RWPE2 (cell line): ENCODE data around the gene CAPG.
A peak's percentile ranks its signal among the peaks of the same experiment; 100 is the strongest.

Experiments
- ATAC-seq: fragments of 200-7000 bp; cut with Tn5 transposase; 3 replicates; pipeline ENCODE4 v1.9.1; 2021; ENCODE audit warnings: low read depth
- DNase-seq: peaks from one replicate; pipeline ENCODE4 v3.0.0-alpha.2; 2020; ENCODE audit warnings: low spot score
- H3K27ac ChIP-seq: fragments of 450-650 bp; 2 replicates; pipeline ENCODE4 v1.5.1; 2017; ENCODE audit warnings: mild to moderate bottlenecking; ENCODE audit not compliant: poor library complexity, severe bottlenecking
- H3K27me3 ChIP-seq: fragments of 250-450 bp; sonication (Bioruptor Pico); 2 replicates; pipeline ENCODE4 v1.5.1; 2021; ENCODE audit warnings: mild to moderate bottlenecking, moderate library complexity; ENCODE audit not compliant: insufficient read depth, poor library complexity, severe bottlenecking
- H3K36me3 ChIP-seq: fragments of 250-450 bp; sonication (Bioruptor Pico); 2 replicates; pipeline ENCODE4 v1.5.1; 2020; ENCODE audit warnings: low read depth, mild to moderate bottlenecking, moderate library complexity
- H3K4me1 ChIP-seq: fragments of 250-450 bp; sonication (Bioruptor Pico); 2 replicates; pipeline ENCODE4 v1.5.1; 2021; ENCODE audit warnings: mild to moderate bottlenecking, moderate library complexity; ENCODE audit not compliant: insufficient read depth, poor library complexity, severe bottlenecking
- H3K4me3 ChIP-seq: fragments of 250-450 bp; sonication (Bioruptor Pico); 2 replicates; pipeline ENCODE4 v1.5.1; 2021; ENCODE audit warnings: mild to moderate bottlenecking, moderate library complexity; ENCODE audit not compliant: severe bottlenecking
- H3K9me3 ChIP-seq: fragments of 250-450 bp; sonication (Bioruptor Pico); 2 replicates; pipeline ENCODE4 v1.5.1; 2021; ENCODE audit warnings: mild to moderate bottlenecking, moderate library complexity; ENCODE audit not compliant: severe bottlenecking
- TF ChIP-seq, protein P1 (sequence below): fragments of 450-650 bp; IDR thresholded peaks from one replicate; pipeline ENCODE4 v1.5.1; 2017; ENCODE audit warnings: mild to moderate bottlenecking, moderate library complexity; ENCODE audit not compliant: poor library complexity, severe bottlenecking

The CAPG gene

DNA sequence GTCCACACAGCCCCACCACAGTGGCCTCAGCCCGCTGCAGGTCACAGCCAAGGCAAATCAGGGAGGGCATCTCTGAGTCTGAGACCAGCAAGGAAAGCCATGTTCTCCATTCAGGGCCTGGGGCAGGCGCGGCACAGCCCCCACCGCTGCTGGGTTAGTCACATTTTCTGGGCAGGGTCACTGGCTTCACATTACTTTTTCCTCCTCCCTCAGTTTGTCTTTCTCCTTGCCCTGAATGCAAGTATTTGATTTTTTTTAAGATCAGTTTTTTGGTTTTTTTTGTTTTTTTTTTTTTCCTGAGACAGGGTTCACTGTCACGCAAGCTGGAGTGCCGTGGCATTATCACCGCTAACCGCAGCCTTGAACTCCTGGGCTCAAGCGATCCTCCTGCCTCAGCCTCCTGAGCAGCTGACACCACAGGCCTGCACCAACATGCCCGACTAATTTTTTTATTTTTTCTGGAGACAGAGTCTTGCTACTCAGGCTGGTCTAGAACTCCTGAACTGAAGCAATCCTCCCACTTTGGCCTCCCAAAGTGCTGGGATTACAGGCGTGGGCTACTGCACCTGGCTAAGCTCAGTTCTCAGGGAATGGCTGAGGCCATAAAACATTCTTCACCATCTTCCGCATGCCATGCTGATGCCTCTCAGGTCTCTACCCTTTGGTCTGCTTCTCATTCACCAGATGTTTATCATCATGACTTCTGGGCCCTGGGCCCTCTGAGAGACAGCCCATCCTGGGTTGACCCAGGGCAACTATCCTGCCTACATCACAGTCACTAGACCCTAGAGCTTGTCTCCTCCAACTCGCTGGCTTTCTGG is 628 bp upstream of the CAPG start:
- no peak for DNase-seq
- Histone ChIP-seq H3K9me3 (no peaks in the 10 kb centered on the region), H3K27me3 (no peaks in the 10 kb centered on the region), H3K4me3 (no peak overlapping the region), H3K36me3 (peaks cover 19% of the 10 kb centered on the region; the same call in 1 of the 2 replicates), H3K27ac (peak overlapping the region; percentile 80), H3K4me1 (peaks cover 19% of the 10 kb centered on the region)
- TF ChIP-seq, protein P1, sequence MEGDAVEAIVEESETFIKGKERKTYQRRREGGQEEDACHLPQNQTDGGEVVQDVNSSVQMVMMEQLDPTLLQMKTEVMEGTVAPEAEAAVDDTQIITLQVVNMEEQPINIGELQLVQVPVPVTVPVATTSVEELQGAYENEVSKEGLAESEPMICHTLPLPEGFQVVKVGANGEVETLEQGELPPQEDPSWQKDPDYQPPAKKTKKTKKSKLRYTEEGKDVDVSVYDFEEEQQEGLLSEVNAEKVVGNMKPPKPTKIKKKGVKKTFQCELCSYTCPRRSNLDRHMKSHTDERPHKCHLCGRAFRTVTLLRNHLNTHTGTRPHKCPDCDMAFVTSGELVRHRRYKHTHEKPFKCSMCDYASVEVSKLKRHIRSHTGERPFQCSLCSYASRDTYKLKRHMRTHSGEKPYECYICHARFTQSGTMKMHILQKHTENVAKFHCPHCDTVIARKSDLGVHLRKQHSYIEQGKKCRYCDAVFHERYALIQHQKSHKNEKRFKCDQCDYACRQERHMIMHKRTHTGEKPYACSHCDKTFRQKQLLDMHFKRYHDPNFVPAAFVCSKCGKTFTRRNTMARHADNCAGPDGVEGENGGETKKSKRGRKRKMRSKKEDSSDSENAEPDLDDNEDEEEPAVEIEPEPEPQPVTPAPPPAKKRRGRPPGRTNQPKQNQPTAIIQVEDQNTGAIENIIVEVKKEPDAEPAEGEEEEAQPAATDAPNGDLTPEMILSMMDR: no peak
- peak; percentile 60 for ATAC-seq

DNA sequence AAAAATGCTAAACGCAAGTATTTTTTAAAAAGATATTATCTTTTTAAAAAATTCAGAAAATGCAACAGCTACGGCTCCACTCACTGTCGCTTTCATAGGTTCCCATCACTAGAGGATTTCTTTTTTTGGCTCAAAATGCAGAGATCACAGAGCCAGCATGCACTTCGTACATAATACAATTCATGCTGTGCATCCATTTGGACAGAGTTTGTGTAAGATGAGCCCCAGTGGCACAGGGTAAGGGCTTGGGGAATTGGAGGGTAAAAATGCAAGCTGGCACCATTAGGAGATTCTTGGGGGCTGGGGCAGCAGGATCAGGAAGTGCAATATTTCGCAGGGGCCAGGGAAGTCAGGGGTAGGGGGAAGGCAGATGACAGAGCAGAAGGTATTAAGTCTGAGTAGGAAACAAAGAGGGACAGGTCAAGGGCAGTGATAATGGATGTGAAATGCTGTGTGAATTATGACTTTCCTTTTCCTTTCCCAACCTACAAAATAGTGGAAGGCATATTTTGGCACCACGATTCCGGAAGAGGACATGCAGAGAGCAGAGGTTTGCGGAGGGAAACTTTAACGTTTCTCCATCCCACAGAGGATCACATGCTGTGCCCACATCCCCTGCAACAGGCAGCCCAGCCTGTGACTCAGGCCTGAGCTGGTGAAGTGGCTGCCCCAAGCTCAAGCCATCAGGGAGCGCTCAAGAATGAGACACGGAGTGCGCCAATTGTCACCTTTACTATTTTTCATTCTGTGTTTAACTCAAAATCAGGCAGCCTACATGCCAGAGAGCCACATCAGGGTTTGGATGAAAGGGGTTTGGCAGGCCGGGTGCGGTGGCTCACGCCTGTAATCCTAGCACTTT is 4.7 kb downstream of the CAPG start:
- TF ChIP-seq, protein P1: no peak
- no peak overlapping the region for H3K27ac ChIP-seq
- ATAC-seq (no peak), DNase-seq (no peak)
- H3K4me3 ChIP-seq: no peak overlapping the region
- peaks cover 54% of the 10 kb centered on the region for H3K36me3 ChIP-seq
- H3K4me1 ChIP-seq: peaks cover 2% of the 10 kb centered on the region
- no peaks in the 10 kb centered on the region for H3K27me3 ChIP-seq
- peaks cover 8% of the 10 kb centered on the region for H3K9me3 ChIP-seq

DNA sequence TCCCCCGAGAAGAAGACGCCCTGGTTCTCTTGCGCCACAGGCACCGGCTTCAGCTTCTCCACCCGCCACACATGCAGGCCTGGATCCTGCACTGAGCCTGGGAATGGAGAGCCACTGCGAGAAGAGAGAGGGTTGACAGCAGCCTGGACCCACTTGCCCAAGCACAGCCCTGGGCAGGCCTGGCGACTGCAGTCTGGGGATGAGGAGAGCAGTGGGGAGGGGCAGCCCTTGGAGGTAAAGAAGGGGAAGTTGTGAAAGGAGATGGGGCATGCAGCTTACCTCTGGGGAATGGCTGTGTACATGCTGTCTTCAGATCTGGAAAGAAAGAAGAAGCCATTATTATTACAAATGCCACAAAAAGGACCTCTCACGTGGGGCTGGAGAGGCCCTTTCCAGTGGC is 8.3 kb downstream of the CAPG start:
- H3K4me1 ChIP-seq: no peaks in the 10 kb centered on the region

DNA sequence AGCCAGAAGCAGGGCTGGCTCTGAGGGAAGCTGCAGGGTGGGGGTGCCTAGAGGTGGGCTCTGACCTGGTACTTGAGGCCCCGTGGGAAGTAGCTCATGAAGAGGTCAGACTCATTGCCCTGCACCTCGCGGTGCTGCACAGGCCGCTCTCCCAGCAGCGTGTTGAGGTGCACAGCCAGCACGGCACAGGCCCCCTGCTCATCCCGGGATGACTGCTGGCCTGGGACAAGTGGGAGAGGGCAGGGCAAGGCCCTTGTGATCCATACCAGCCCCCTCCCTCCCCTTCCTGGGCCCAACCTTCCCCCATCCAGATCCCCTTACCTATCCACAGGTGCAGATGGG is 8.7 kb downstream of the CAPG start:
- TF ChIP-seq, protein P1: no peak
- no peak for ATAC-seq
- H3K4me3 ChIP-seq: no peak overlapping the region
- H3K4me1 ChIP-seq: no peaks in the 10 kb centered on the region
- H3K27me3 ChIP-seq: no peaks in the 10 kb centered on the region
- H3K36me3 ChIP-seq: peaks cover 79% of the 10 kb centered on the region
- H3K9me3 ChIP-seq: peaks cover 8% of the 10 kb centered on the region
- no peak for DNase-seq
- H3K27ac ChIP-seq: no peak overlapping the region

More for the DNA sequence above, 8.3 kb downstream of the CAPG start:
- no peaks in the 10 kb centered on the region for H3K27me3 ChIP-seq
- no peak; the same call in 2 of the 3 replicates for ATAC-seq
- peaks cover 75% of the 10 kb centered on the region for H3K36me3 ChIP-seq
- TF ChIP-seq, protein P1: no peak
- no peak for DNase-seq
- H3K4me3 ChIP-seq: no peak overlapping the region
- no peak overlapping the region for H3K27ac ChIP-seq
- H3K9me3 ChIP-seq: peaks cover 8% of the 10 kb centered on the region
